DMS153 treated with DMSO at 0.1 percent for 48 hours (cell line): Measurements from ENCODE around the gene CMPK2.
"Not testable (repeated sequence)": the region's sequence is repeated elsewhere in the genome, so short reads cannot be mapped to it uniquely, and the experiment has no call there.

Experiments used
- DNase-seq: peaks from one replicate; lab custom pipeline; 2025; ENCODE audit not compliant: unreplicated experiment; lab: John Stamatoyannopoulos, UW

CMPK2 gene

GRCh38 chr2:6880200-6880733, 14.6 kb upstream of the CMPK2 start:
- DNase-seq, result no peak

GRCh38 chr2:6879011-6879410, 13.3 kb upstream of the CMPK2 start:
- DNase-seq, result no peak

GRCh38 chr2:6878549-6878948, 12.8 kb upstream of the CMPK2 start:
- DNase-seq, result no peak

- DNase-seq, result peak; percentile 14
Observed at GRCh38 chr2:6877402-6878304, 11.9 kb upstream of the CMPK2 start, which contains the start of gene RSAD2. Gene RSAD2 (plus strand): TSS chr2:6877777. CDS start chr2:6877801, 24 bp downstream.

GRCh38 chr2:6876309-6876708, 10.6 kb upstream of the CMPK2 start:
- no peak for DNase-seq

GRCh38 chr2:6874032-6874431, 8.3 kb upstream of the CMPK2 start:
- DNase-seq, result no peak

GRCh38 chr2:6872394-6872793, 6.7 kb upstream of the CMPK2 start:
- no peak for DNase-seq

GRCh38 chr2:6866982-6867381, 1.3 kb upstream of the CMPK2 start:
- DNase-seq, result no peak

GRCh38 chr2:6866275-6866671, 566 bp upstream of the CMPK2 start:
- peak; percentile 26 for DNase-seq

- DNase-seq, result no peak
Observed at GRCh38 chr2:6864923-6865345, 773 bp downstream of the CMPK2 start.

- DNase-seq, result no peak
Observed at GRCh38 chr2:6864231-6864754, 1.4 kb downstream of the CMPK2 start.

- DNase-seq, result no peak
Observed at GRCh38 chr2:6863792-6864191, 1.9 kb downstream of the CMPK2 start.

GRCh38 chr2:6860296-6860695, 5.4 kb downstream of the CMPK2 start:
- DNase-seq, result no peak

GRCh38 chr2:6858466-6859027, 7.2 kb downstream of the CMPK2 start:
- DNase-seq, result not testable (repeated sequence)

- DNase-seq, result no peak
Observed at GRCh38 chr2:6856548-6856920, 9.2 kb downstream of the CMPK2 start.

- DNase-seq, result no peak
Observed at GRCh38 chr2:6855860-6856547, 9.7 kb downstream of the CMPK2 start.

GRCh38 chr2:6854416-6854815, 11.3 kb downstream of the CMPK2 start:
- DNase-seq, result no peak

GRCh38 chr2:6852195-6852594, 13.5 kb downstream of the CMPK2 start:
- no peak for DNase-seq

- no peak for DNase-seq
Observed at GRCh38 chr2:6846967-6847681, 18.6 kb downstream of the CMPK2 start.

GRCh38 chr2:6846540-6846939, 19.2 kb downstream of the CMPK2 start:
- DNase-seq, result no peak

- DNase-seq, result no peak
Observed at GRCh38 chr2:6845903-6846302, 19.8 kb downstream of the CMPK2 start.
